HG03066 (cell line): ENCODE data around the gene RAB3IP.

Experiments
- ATAC-seq: cut with Tn5 transposase; IDR thresholded peaks from one replicate; pipeline ENCODE4 v1.9.1; 2021; ENCODE audit warnings: low read depth; ENCODE audit not compliant: unreplicated experiment

The RAB3IP gene, protein sequence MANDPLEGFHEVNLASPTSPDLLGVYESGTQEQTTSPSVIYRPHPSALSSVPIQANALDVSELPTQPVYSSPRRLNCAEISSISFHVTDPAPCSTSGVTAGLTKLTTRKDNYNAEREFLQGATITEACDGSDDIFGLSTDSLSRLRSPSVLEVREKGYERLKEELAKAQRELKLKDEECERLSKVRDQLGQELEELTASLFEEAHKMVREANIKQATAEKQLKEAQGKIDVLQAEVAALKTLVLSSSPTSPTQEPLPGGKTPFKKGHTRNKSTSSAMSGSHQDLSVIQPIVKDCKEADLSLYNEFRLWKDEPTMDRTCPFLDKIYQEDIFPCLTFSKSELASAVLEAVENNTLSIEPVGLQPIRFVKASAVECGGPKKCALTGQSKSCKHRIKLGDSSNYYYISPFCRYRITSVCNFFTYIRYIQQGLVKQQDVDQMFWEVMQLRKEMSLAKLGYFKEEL

DNA sequence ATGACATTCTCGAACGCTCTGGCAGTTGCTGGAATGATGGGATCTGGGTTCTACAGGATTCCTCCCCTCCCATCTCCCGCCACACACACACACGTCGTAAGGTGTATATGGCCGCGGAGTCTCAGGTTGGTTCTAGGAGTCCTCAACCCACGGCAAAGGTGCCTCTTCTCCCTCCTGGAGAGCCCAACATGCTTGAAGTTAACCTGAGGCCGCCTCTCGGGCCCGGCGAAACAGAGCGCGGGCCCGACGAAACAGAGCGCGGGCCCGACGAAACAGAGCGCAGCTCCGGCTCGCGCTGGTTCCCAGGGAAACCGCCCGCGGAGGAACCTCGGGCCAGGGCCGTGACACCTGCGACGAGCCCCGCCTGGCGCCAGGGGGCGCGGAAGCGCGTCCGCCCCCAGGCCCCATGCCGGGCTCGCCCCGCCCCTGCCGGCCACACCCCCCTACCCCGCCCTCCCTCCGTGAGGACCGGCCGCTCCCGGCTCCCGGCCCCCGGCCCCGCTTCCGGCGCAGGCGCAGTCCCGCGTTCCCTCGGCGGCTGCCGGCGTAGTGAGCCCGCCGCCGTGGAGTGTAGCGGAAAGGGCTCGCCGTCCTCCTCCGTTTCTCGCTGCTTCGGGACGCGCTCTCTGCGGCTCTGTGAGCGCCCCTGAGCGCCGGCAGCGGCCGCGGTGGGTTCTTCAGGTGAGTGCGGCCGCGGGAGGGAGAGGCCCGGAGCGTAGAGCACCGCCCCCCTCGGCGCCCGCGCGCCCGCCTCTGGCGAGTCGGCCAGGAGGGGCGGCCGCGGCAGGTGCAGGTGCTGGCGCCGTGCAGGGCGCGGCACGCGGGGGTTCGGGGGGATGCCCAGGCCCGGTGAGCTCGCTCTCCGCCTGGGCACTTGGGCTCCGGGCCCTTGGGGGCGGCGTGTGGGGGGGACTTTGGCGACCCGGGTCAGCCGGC lies at the start of gene RAB3IP:
Gene RAB3IP, plus strand, starts transcription at position 510 of the 936 bp plus-strand sequence. CDS start 16,549 bp downstream, outside the sequence.
- peak; percentile 74 for ATAC-seq

DNA sequence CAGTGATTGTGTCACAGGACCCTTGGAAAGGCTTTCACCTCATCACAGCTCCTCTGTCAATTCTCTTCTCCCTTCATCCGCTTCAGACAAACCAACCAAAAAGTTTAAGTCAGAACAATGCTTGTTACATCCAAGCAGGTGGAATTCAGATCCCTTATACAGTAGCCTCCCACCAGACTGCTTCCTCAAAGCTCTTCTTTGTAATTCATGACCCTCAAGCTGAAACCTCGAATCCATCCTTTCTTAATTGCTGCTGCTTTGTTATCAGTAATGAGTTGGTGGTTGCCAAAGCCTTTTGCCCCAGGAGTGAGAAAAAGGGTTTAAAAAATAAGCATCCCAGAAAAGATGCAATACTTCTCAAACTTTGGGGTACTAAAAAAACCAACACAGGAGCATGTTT lies 49.0 kb upstream of the RAB3IP start:
- ATAC-seq, result no peak

DNA sequence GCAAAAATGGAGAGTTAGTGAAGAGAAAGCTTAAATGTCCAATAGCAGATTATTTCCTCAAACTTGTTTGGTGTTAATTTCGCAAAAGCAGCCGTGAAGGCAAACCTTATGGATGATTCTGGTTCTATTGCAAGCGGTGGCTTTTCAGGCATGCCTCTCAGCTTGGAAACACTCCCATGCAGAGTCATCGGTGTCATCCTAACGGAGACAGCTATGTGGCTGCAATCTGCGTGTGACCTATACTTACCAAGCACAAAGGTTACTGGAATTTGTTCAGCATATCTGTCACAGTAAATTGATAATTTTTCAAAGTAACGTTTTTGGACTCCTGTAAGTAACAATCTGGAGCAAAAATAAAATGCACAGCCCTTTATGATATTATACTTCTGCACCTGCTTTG lies 44.5 kb upstream of the RAB3IP start:
- ATAC-seq, result no peak

DNA sequence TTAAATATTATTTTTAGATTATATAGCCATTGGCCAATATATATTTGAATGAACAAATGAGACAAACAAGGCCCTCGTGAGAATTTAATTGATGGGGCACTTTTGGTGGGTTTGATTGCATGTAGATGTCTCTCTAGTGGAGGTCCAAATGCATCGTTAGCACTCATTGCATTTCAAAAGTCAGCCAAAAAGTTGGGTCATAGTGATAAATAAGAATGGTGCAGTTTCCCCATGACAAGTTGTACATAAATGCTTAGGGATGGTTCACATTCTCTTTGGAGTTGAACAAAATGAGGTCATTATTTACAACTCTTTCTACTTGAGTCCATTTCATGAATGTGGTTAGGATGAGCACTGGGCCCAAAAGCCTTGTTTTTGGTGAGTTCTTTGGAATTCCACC lies 40.6 kb upstream of the RAB3IP start:
- ATAC-seq, result no peak

GRCh38 chr12:69698769-69699540 lies 39.7 kb upstream of the RAB3IP start, which contains the start of gene BEST3:
BEST3 (minus strand) TSS chr12:69699303; CDS start chr12:69697798, 1,505 bp downstream.
- no peak for ATAC-seq

DNA sequence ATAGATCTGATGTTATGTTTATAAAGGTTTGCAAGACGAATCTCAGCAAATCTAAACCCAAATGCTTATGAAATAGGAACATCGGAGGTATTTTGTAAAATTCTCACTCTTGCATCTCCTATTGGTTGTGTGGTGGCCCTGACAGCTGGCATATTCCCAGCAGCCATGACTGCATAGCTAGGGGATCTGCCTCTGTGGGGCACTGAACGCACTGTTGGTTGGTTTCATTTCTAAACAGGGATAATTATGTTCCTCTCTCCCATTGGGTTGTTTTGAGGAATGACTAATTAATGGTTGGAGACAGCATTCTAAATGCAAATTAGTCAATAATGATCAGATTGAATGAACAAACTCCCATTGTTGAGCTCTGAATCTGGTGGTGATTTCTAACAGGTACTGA lies 36.8 kb upstream of the RAB3IP start:
- ATAC-seq, result no peak

DNA sequence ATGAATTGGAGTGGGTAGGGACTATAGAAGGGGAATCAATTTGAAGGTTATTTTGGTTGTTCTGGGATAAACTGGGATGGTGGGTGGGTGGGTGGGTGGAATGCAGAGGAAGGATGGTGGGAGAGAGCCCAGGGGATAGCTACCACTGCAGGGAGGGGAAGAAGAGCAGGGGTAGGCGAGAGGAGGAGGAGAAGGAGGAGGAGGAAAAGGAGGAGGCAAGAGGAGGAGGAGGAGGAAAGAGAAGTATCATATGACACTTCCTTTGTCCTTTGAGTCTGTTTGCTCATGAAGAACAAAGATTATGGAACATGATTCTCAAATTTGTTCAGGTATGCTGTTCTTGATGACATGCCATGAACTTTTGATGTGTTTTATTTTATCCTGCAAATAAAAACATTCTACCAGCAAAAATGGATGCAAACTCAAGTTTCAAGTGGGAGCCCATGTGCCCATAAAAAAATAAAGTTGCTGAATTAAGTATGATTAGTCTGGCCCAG lies 35.5 kb upstream of the RAB3IP start:
- ATAC-seq, result no peak

GRCh38 chr12:69704357-69704756 lies 34.3 kb upstream of the RAB3IP start:
- no peak for ATAC-seq

GRCh38 chr12:69708649-69709048 lies 30.0 kb upstream of the RAB3IP start:
- ATAC-seq, result no peak

- no peak for ATAC-seq
Observed at GRCh38 chr12:69712826-69713225, 25.8 kb upstream of the RAB3IP start.

DNA sequence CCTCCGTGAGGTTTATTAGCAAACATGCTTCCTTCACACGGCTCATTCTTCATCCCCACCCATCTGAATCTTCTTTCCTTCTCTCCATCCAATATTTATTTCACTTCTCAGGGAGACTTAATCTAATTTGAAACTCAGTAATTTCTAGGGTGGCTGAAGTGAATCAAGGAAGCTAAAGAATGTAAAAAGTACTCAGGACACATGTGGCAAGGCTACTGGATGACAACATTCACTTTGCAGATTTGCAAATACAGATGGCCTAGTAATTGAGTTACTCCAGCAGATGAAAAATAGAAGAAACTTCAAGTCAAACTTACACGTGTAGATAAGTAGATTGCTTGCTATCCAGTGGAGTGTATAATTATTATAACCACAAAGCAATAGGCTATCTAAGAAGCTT lies 24.1 kb upstream of the RAB3IP start:
- no peak for ATAC-seq

- ATAC-seq, result no peak
Observed at GRCh38 chr12:69719336-69720316, 19.0 kb upstream of the RAB3IP start.

GRCh38 chr12:69720750-69721149 lies 17.9 kb upstream of the RAB3IP start:
- ATAC-seq, result no peak

DNA sequence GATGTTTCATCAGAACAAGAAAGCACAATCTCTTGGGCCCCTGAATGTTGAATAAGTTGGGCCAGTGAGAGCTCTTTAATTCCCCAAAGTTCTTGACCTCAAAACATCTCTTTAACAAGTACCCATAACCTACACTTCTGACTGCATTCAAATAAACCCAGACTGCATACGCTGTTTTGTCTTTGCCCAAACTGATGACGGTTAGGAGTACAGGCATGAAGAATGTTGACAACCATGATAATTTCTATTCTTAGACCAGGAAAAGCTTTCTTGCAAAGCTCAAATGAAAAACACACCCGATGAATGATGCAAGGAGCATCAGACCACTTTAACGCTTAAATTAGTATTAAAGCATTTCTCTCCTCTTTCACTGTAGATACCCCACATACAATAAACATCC lies 11.7 kb upstream of the RAB3IP start:
- ATAC-seq, result no peak

DNA sequence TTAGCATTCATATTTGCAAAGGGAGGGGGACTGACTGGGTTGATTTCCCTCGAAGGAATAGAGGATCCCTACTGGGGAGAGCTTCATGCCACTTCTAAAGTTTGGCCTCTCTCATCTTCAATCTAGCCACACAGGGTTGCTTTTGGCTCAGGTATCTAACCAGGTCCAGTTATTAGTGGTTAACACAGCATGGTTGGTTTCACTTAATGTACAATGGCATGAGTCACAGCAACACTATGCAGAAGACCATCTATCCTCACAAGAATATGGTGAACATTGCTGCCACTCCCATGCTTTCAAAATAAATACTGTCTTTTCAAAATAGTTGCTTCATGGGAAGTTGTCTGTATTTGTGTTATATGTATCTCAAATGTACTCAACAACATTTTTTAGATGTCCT lies 6.6 kb upstream of the RAB3IP start:
- ATAC-seq, result no peak

DNA sequence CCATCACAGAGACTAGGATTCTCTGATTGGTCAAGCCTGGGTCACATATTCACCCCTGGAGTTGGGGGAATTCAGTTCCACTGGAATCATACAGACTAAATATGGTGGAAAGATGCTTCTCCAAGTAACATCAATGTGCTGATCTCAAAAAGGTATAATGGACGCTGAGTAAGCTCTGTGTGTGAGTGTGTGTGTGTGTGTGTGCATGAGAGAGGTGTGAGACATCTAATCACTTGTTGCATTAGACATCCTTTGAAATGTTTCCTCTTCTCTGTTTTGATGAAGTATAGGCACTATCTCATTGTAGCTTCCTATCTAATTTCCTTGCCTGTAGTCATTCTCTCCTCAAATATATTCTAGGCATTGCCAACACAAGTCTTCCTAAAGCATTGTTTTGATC lies 5.0 kb upstream of the RAB3IP start:
- no peak for ATAC-seq

- ATAC-seq, result peak; percentile 37
Observed at GRCh38 chr12:69739287-69740191, 879 bp downstream of the RAB3IP start.

- no peak for ATAC-seq
Observed at GRCh38 chr12:69744109-69744508, 5.4 kb downstream of the RAB3IP start.
